GM12872 (cell line): ENCODE results near the gene CAMTA1.

Source experiments
- TF ChIP-seq, protein P1 (sequence below): IDR thresholded peaks from 3 replicates; pipeline ENCODE4 v1.5.1; 2011; ENCODE audit warnings: low read depth, mild to moderate bottlenecking, low read length, moderate library complexity; ENCODE audit not compliant: insufficient read depth

The CAMTA1 gene

GRCh38 chr1:7755448-7755847 is 970.2 kb downstream of the CAMTA1 start:
- TF ChIP-seq, protein P1, sequence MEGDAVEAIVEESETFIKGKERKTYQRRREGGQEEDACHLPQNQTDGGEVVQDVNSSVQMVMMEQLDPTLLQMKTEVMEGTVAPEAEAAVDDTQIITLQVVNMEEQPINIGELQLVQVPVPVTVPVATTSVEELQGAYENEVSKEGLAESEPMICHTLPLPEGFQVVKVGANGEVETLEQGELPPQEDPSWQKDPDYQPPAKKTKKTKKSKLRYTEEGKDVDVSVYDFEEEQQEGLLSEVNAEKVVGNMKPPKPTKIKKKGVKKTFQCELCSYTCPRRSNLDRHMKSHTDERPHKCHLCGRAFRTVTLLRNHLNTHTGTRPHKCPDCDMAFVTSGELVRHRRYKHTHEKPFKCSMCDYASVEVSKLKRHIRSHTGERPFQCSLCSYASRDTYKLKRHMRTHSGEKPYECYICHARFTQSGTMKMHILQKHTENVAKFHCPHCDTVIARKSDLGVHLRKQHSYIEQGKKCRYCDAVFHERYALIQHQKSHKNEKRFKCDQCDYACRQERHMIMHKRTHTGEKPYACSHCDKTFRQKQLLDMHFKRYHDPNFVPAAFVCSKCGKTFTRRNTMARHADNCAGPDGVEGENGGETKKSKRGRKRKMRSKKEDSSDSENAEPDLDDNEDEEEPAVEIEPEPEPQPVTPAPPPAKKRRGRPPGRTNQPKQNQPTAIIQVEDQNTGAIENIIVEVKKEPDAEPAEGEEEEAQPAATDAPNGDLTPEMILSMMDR: peak; percentile 39; the same call in 2 of the 3 replicates

DNA sequence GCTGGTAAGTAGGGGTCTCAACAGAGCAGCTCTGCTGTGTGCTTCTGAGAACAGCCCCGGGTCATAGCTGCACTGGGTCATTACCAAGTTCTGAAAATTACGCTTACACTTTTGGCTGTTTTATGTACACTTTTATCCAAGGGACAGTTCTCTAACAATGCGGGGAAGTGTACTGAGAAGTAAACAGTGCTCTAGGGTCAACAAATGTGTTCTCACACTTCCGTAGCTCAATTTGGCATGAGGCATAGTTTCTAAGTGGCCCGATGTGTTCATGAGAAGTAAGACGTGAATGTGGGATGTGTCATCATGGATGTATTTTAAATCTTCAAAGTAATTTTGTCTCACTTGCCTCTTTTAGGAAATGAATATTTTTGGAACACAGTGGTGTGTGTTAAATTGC is 975.0 kb downstream of the CAMTA1 start:
- TF ChIP-seq, protein P1: no peak

GRCh38 chr1:7761103-7761502 is 975.8 kb downstream of the CAMTA1 start:
- TF ChIP-seq, protein P1: no peak

- TF ChIP-seq, protein P1: no peak
Measured at GRCh38 chr1:7767176-7767575, 981.9 kb downstream of the CAMTA1 start.

DNA sequence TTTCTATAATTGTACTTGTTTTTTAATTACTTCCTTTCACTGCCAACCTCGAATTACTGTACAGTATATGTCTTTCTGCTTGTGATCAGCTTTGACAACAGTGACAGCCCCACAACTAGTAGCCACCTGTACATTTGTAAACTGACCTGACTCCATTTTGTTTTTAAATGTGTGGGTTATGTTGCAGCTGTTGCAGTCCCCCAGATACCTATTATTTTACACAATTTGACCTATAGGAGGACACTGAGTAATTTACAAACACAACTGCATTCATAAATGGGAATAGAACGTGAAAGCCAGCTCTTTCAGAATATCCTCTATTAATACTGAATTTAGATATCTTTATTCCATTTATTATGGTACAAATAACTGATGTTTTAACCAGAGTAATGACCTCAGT is 983.3 kb downstream of the CAMTA1 start:
- TF ChIP-seq, protein P1: no peak

GRCh38 chr1:7769673-7770412 is 984.6 kb downstream of the CAMTA1 start:
- TF ChIP-seq, protein P1: no peak

DNA sequence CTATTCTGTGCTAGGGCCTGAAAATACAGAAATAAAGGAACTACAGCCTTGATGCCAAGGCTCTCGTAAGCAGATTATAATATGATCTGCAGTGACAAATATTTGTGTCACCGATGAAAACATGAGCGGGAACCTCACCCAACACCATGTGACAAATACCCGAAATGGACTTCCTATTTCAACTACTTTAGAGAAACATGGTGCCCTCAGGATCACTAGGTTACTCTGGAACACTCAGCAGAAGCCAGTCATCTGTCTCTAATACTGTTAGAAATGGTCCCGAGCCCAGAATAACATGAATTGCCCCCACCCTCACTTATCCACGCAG is 985.4 kb downstream of the CAMTA1 start:
- TF ChIP-seq, protein P1: no peak
